ENCODE results near the gene VPREB3. TPM values are rescaled to one million over a fixed set of nuclear protein-coding genes. Genes with fewer than 3 reads are reported as not detected.

The VPREB3 gene
- total and polyA plus RNA-seq, 10 of the 15 experiments (the other 5 are each of a cell fraction or from before 2014, with no cell fraction given), result 0.75 to 79.5 (median 23.8) TPM

GRCh38 chr22:23716811-23717801, 37.1 kb downstream of the VPREB3 start (continued):
- TF ChIP-seq MLLT1 (IDR thresholded peaks at IDR 0.05) (peak; percentile 63; the same call in 1 of the 2 replicates), FOXM1 (IDR thresholded peaks at IDR 0.05; ENCODE audit: low read depth, low read length) (no peak), IRF5 (IDR thresholded peaks at IDR 0.05; ENCODE audit: borderline replicate concordance) (no peak), CREM (IDR thresholded peaks at IDR 0.05; ENCODE audit: low read depth) (peak; percentile 99), SRF (IDR thresholded peaks at IDR 0.05; ENCODE audit: low read depth in 2 of 2, low read length in 2 of 2) (peak in 1 of 2 experiments; percentile 31; a peak in 1 of 4 replicates), DPF2 (IDR thresholded peaks at IDR 0.05) (peak; percentile 85; the same call in 1 of the 2 replicates), USF2 (IDR thresholded peaks at IDR 0.05; ENCODE audit: borderline replicate concordance, low read depth, low read length) (peak; percentile 87), NFIC (IDR thresholded peaks at IDR 0.05; ENCODE audit: low read depth, low read length) (no peak), RAD51 (IDR thresholded peaks at IDR 0.05) (peak; percentile 93), SMC3 (IDR thresholded peaks at IDR 0.05; ENCODE audit: borderline replicate concordance, low read length) (peak; percentile 11; the same call in 1 of the 2 replicates), PBX3 (IDR thresholded peaks at IDR 0.05; ENCODE audit: insufficient replicate concordance, low read depth, low read length) (no peak), E2F8 (IDR thresholded peaks at IDR 0.05; ENCODE audit: low read depth, partially characterized antibody) (no peak), ETV6 (conservative IDR thresholded peaks at IDR 0.05 in 1 of 2, IDR thresholded peaks at IDR 0.05 in 1 of 2; ENCODE audit: borderline replicate concordance in 1 of 2, low read depth in 1 of 2) (no peak), MTA2 (IDR thresholded peaks at IDR 0.05; ENCODE audit: low read depth) (peak; percentile 24; the same call in 1 of the 2 replicates), ZNF24 (IDR thresholded peaks at IDR 0.05) (0 out of 2 replicates have a peak, but pooled peaks have one; percentile 13), RCOR1 (conservative IDR thresholded peaks at IDR 0.05; ENCODE audit: low read depth, low read length) (no peak), PAX5 (IDR thresholded peaks at IDR 0.05; ENCODE audit: borderline replicate concordance, low read depth, low read length) (peak; percentile 35; the same call in 1 of the 2 replicates), CBX3 (IDR thresholded peaks at IDR 0.05; ENCODE audit: borderline replicate concordance, low read depth) (no peak), EP300 (IDR thresholded peaks at IDR 0.05; ENCODE audit: borderline replicate concordance in 1 of 2, control insufficient read depth in 1 of 2, low read depth in 2 of 2, low read length in 2 of 2) (peak in 1 of 2 experiments; percentile 10; a peak in 1 of 4 replicates), MYB (IDR thresholded peaks at IDR 0.05; ENCODE audit: borderline replicate concordance, low read depth, low read length) (no peak)

Data from GM12878 (cell line).